Fibroblast of lung (primary cell): Measurements from ENCODE around the gene GPC5.

Source experiments
- CTCF ChIP-seq, 2 donors: IDR thresholded peaks in 1 of 2; conservative IDR thresholded peaks in 1 of 2; 1 replicate in 1 of 2; 2 replicates in 1 of 2; pipeline ENCODE4 v1.5.1; 2011 to 2012; ENCODE audit warnings: low read length in 2 of 2, control low read depth in 1 of 2, inconsistent platforms in 1 of 2, low read depth in 1 of 2, mild to moderate bottlenecking in 1 of 2
- EZH2 ChIP-seq: IDR thresholded peaks from 2 replicates; pipeline ENCODE4 v1.5.1; 2012; ENCODE audit warnings: low read length, control low read depth, mild to moderate bottlenecking; ENCODE audit errors: missing control alignments

- TF ChIP-seq CTCF (conservative IDR thresholded peaks at IDR 0.05 in 1 of 2, IDR thresholded peaks at IDR 0.05 in 1 of 2; ENCODE audit: low read depth in 1 of 2, low read length in 2 of 2) (no peak), EZH2 (no peak)
Observed at GRCh38 chr13:92044351-92044750, 645.9 kb downstream of the GPC5 start.
